Esophagus squamous epithelium (tissue), 5 donors: ENCODE measurements around the gene GALR3. TPM values are rescaled to one million over a fixed set of nuclear protein-coding genes. Genes with fewer than 3 reads are reported as not detected.

Experiments
- DNase-seq: peaks from one replicate; lab custom pipeline; 2025; lab: John Stamatoyannopoulos, UW
- H3K27ac ChIP-seq, 4 donors: fragments of 200-600 bp; sonication (generic); one replicate each; pipeline ENCODE4 v1.5.1; 2016 to 2019; ENCODE audit warnings: mild to moderate bottlenecking in 1 of 4
- H3K27me3 ChIP-seq, 4 donors: fragments of 200-600 bp; sonication (generic); 1 replicate in 3 of 4; 2 replicates in 1 of 4; pipeline versions ENCODE4 v1.5.1 to v1.6.0; 2017 to 2021; ENCODE audit warnings: antibody characterized with exemption in 1 of 4
- H3K36me3 ChIP-seq, 3 donors: fragments of 200-600 bp; sonication (generic); one replicate each; pipeline ENCODE4 v1.5.1; 2016 to 2019
- H3K4me1 ChIP-seq, 3 donors: fragments of 200-600 bp; sonication (generic); one replicate each; pipeline ENCODE4 v1.5.1; 2017 to 2019
- H3K4me3 ChIP-seq, 4 donors: fragments of 200-600 bp; sonication (generic); 1 replicate in 3 of 4; 2 replicates in 1 of 4; pipeline ENCODE4 v1.5.1; 2016 to 2019; ENCODE audit warnings: mild to moderate bottlenecking in 2 of 4, moderate library complexity in 1 of 4
- H3K9me3 ChIP-seq, 3 donors: fragments of 200-600 bp; sonication (generic); one replicate each; pipeline ENCODE4 v1.5.1; 2016 to 2019
- POLR2A ChIP-seq, 4 donors: fragments of 450-650 bp; IDR thresholded peaks; one replicate each; pipeline ENCODE4 v1.6.1; 2017; ENCODE audit warnings: antibody characterized with exemption in 4 of 4, mild to moderate bottlenecking in 4 of 4, moderate library complexity in 3 of 4
- WGBS, 2 donors: methylation state at CpG; one replicate each; pipeline ENCODE4 v1.1.5; 2018; 5-methylcytosine and 5-hydroxymethylcytosine counted together
- intact Hi-C: fragments of 100-400 bp; cut with DNase I; formaldehyde crosslinking; loops from one replicate; pipeline ENCODE4 v1.15.0; 2022
- total RNA-seq, 4 donors: library from RNA; depleted of rRNA; stranded (reverse); fragments of >200 nt; gene quantifications; one replicate each; pipeline ENCODE4 v1.1.0, GENCODE V29; 2016
- TF ChIP-seq, protein P1 (sequence below), 6 experiments: fragments of 450-650 bp in 4 of 6; fragments of 200-600 bp in 2 of 6; sonication (generic) in 2 of 6; IDR thresholded peaks; one replicate each; pipeline ENCODE4 v1.5.1; 2016 to 2019; ENCODE audit warnings: antibody characterized with exemption in 6 of 6, mild to moderate bottlenecking in 4 of 6, moderate library complexity in 4 of 6
- donor health status: DM: yes; HTN: yes; CAD: no.

The GALR3 gene
- total RNA-seq: not detected

DNA sequence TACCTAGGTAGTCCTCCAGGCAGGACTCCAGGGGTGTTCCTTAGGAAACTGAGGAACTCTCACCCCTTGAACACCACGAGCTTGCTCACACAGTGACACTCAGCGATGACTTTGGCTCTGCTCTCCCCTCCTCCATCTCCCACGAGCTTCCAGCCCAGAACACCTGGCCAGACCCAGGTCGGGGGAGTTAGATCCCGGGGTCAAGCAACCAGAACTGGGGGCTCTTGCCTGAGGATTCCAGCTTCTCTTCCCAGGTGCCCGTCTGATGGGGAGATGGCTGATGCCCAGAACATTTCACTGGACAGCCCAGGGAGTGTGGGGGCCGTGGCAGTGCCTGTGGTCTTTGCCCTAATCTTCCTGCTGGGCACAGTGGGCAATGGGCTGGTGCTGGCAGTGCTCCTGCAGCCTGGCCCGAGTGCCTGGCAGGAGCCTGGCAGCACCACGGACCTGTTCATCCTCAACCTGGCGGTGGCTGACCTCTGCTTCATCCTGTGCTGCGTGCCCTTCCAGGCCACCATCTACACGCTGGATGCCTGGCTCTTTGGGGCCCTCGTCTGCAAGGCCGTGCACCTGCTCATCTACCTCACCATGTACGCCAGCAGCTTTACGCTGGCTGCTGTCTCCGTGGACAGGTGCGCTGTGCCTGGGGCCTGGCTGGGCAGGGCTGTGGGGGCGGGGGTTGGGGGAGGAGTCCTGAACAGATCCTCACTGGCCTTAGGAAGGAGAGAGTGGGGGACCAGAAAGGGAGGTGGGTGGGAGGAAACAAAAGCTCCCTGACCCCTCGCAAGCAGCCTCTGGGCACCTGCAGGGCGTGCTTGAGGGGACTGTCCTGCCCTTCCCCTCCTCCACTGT, at the start of gene GALR3:
GALR3 (plus strand) TSS at position 249 of the 852 bp plus-strand sequence; CDS start at position 274, 25 bp downstream.
- Histone ChIP-seq H3K27ac (no peak within 1 kb of the TSS), H3K27me3 (peaks cover 0 to 64% (median 0%) of the 10 kb centered on the region in 4 donors), H3K4me1 (peaks cover 8 to 29% (median 20%) of the 10 kb centered on the region in 3 donors), H3K9me3 (no peaks in the 10 kb centered on the region), H3K36me3 (peaks cover 0 to 2% (median 0%) of the 10 kb centered on the region in 3 donors), H3K4me3 (no peak within 1 kb of the TSS)
- 56 to 65% methylated on average over 5 to 10 of the region's 21 CpGs for WGBS, 2 donors
- intact Hi-C loops: loop anchor here (10.0 kb wide), 1 partner anchor 141 kb away; no protein-coding TSS in a partner anchor
- TF ChIP-seq, protein P1, sequence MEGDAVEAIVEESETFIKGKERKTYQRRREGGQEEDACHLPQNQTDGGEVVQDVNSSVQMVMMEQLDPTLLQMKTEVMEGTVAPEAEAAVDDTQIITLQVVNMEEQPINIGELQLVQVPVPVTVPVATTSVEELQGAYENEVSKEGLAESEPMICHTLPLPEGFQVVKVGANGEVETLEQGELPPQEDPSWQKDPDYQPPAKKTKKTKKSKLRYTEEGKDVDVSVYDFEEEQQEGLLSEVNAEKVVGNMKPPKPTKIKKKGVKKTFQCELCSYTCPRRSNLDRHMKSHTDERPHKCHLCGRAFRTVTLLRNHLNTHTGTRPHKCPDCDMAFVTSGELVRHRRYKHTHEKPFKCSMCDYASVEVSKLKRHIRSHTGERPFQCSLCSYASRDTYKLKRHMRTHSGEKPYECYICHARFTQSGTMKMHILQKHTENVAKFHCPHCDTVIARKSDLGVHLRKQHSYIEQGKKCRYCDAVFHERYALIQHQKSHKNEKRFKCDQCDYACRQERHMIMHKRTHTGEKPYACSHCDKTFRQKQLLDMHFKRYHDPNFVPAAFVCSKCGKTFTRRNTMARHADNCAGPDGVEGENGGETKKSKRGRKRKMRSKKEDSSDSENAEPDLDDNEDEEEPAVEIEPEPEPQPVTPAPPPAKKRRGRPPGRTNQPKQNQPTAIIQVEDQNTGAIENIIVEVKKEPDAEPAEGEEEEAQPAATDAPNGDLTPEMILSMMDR (IDR thresholded peaks at IDR 0.05): no peak
- no peak for TF ChIP-seq POLR2A (IDR thresholded peaks at IDR 0.05)
- no peak for DNase-seq

DNA sequence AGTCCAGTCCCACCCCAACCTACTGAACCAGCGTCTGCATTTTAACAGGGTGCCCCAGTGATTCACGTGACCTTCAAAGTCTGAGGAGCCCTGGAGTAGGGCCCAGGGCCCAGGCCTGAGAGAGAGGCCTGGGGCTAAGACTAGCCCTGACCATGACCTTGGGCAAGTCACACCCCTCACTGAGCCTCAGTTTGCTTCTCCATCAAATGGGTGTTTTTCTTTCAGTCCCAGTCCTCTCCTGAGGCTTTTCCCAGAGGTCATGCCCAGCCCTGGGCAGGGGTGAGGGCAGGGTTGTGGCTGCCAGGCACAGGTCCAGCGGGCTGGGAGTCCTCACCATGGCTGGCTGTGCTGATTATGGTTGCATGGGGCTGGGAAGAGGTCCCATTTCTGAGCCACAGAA, 48.5 kb upstream of the GALR3 start:
- H3K9me3 ChIP-seq: no peaks in the 10 kb centered on the region
- peaks cover 9 to 78% (median 14%) of the 10 kb centered on the region in 3 donors for H3K4me1 ChIP-seq
- no peak for TF ChIP-seq POLR2A (IDR thresholded peaks at IDR 0.05)
- TF ChIP-seq, protein P1 (IDR thresholded peaks at IDR 0.05): no peak
- H3K4me3 ChIP-seq: no peak overlapping the region
- intact Hi-C loops: no loop called here
- H3K27me3 ChIP-seq: no peaks in the 10 kb centered on the region
- no CpG with 5 or more reads among the region's 3 CpGs for WGBS, 2 donors
- no peak for DNase-seq
- H3K27ac ChIP-seq: peak overlapping the region in 3 of 4 donors; percentile 4 to 92 (median 87)
- H3K36me3 ChIP-seq: peaks cover 4 to 55% (median 28%) of the 10 kb centered on the region in 3 donors

GRCh38 chr22:37775785-37776638, 47.2 kb upstream of the GALR3 start:
- no peak for TF ChIP-seq POLR2A (IDR thresholded peaks at IDR 0.05)
- TF ChIP-seq, protein P1 (IDR thresholded peaks at IDR 0.05): no peak
- Histone ChIP-seq H3K27me3 (no peaks in the 10 kb centered on the region), H3K27ac (peak overlapping the region; percentile 81 to 92 (median 88)), H3K4me1 (peaks cover 9 to 72% (median 14%) of the 10 kb centered on the region in 3 donors), H3K4me3 (no peak overlapping the region), H3K9me3 (no peaks in the 10 kb centered on the region), H3K36me3 (peaks cover 4 to 42% (median 24%) of the 10 kb centered on the region in 3 donors)
- intact Hi-C loops: no loop called here
- no peak for DNase-seq
- 63 to 71% methylated on average over 15 to 16 of the region's 17 CpGs for WGBS, 2 donors

GRCh38 chr22:37776639-37777005, 46.6 kb upstream of the GALR3 start:
- 37 to 56% methylated on average over 9 to 10 of the region's 10 CpGs for WGBS, 2 donors
- Histone ChIP-seq H3K27ac (peak overlapping the region; percentile 81 to 92 (median 88)), H3K4me1 (peaks cover 9 to 72% (median 14%) of the 10 kb centered on the region in 3 donors), H3K36me3 (peaks cover under 1 to 36% (median 18%) of the 10 kb centered on the region in 3 donors), H3K9me3 (no peaks in the 10 kb centered on the region), H3K4me3 (peak overlapping the region in 1 of 4 donors; percentile 2), H3K27me3 (no peaks in the 10 kb centered on the region)
- DNase-seq: no peak
- intact Hi-C loops: no loop called here
- TF ChIP-seq, protein P1 (IDR thresholded peaks at IDR 0.05): no peak
- no peak for TF ChIP-seq POLR2A (IDR thresholded peaks at IDR 0.05)
